IPS-18c (cell line): Measurements from ENCODE around the gene TMEM270.
"Not testable (repeated sequence)": the region's sequence is repeated elsewhere in the genome, so short reads cannot be mapped to it uniquely, and the experiment has no call there.

Experiments
- H3K4me3 ChIP-seq: 2 replicates; pipeline ENCODE4 v1.7.0; 2013; ENCODE audit warnings: low read depth, mild to moderate bottlenecking, low read length, moderate library complexity; ENCODE audit not compliant: insufficient read depth
- H3K9me3 ChIP-seq: one replicate; pipeline ENCODE4 v1.6.1; 2013; ENCODE audit warnings: mild to moderate bottlenecking, low read length, moderate library complexity; ENCODE audit not compliant: control insufficient read depth, insufficient read depth

Gene TMEM270

GRCh38 chr7:73872056-73872908 is 11.3 kb downstream of the TMEM270 start:
- no peak overlapping the region for H3K4me3 ChIP-seq
- no peaks in the 10 kb centered on the region for H3K9me3 ChIP-seq

GRCh38 chr7:73876361-73876760 is 15.4 kb downstream of the TMEM270 start:
- no peaks in the 10 kb centered on the region for H3K9me3 ChIP-seq

GRCh38 chr7:73876973-73877372 is 16.0 kb downstream of the TMEM270 start:
- no peaks in the 10 kb centered on the region for H3K9me3 ChIP-seq
- no peak overlapping the region for H3K4me3 ChIP-seq

More at GRCh38 chr7:73876361-73876760, 15.4 kb downstream of the TMEM270 start:
- H3K4me3 ChIP-seq, result no peak overlapping the region

- H3K4me3 ChIP-seq, result no peak overlapping the region
- no peaks in the 10 kb centered on the region for H3K9me3 ChIP-seq
These were observed 19.2 kb downstream of the TMEM270 start for GRCh38 chr7:73879977-73880681.

DNA sequence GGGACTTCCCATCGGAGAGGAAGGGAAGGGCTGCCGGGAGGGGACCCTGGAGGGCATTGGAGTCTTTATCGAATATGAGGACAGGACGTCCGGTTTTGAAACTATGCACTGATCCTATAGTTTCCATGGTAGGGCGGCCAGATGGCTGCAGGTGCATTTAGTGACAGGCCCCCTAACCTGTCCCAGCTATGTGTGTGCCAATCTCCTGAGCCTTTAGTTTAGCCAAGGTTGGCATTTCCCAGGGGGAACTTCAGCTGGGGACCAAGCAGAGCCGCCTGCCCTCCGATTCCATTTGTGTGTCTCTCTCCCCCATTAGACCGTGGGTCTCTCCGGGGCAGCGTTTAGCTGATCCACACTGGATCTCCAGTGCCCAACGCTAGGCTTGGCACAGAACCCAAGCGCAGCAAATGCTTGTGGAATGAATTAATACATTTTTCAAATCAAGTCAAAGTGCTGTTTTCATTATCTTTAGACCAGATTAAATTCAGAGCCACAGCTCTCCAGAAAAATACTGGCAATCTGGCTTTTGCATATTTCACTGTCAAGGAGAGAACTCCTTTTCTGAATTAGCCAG is 19.9 kb downstream of the TMEM270 start:
- H3K9me3 ChIP-seq, result no peaks in the 10 kb centered on the region
- H3K4me3 ChIP-seq, result no peak overlapping the region

DNA sequence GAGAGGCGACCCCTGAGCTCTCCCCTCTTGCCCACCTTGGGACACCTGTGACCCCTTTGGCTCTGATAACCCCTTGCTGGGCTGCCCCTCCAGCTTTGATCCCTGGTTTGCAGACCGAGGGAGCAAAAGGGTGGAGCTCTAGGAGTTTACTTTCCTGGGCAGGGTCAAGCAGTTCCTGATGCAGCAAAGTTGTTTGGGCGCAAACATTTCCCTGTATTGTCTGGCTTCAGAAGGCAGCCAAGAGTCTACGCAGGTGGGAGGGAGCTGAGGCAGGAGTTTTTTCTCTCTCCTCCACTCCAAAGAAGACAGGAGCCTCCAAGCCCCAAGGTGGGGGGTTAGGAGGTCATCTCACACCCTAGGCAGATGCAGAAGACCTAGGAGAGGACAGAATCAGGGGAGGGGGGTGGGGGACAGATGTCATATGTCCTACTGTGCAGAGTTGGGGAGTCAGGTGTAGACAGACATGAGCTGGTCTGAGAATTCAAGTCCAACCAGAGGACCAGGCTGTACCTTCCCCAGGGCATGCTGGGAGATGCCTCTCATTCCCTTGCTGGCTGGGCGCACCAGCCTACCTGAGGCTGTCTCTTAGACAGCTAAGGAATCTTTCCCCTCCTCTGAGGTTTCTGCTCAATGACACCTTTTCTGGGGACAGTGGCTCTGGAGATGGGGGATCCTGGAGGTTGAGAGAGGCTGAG is 20.5 kb downstream of the TMEM270 start:
- no peaks in the 10 kb centered on the region for H3K9me3 ChIP-seq
- H3K4me3 ChIP-seq, result no peak overlapping the region

DNA sequence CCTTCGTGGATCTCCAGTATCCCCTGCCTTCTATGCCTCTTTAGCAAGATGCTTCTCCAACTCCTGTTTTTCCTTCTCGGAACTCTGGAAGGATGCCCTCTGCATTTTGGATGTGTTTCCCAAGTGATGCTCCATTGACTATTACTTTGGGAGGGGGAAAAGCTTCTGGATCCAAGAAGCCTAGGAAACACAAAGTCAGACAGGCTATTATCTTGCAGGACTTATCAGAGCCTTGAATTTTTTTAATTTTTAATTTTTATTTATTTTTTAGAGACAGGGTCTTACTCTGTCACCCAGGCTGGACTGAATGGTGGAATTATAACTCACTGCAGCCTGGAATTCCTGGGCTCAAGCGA is 21.1 kb downstream of the TMEM270 start:
- H3K9me3 ChIP-seq, result no peaks in the 10 kb centered on the region

DNA sequence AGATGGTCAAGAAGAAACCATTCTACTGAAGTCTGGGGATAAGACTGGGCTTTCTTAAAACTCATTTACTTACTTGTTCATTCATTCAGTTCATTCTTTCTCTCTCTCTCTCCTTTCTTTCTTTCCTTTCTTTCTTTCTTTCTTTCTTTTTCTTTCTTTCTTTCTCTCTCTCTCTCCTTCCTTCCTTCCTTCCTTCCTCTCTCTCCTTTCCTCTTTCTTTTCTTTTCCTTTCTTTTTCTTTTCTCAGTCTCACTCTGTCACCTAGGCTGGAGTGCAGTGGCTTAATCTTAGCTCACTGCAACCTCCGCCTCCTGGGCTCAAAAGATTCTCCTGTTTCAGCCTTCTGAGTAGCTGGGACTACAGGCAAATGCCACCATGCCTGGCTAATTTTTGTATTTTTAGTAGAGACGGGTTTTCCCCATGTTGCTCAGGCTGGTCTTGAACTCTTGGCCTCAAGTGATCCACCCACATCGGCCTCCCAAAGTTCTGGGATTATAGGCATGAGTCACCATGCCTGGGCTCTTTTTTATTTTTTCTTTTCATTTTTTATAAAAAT is 24.0 kb downstream of the TMEM270 start:
- not testable (repeated sequence) for H3K9me3 ChIP-seq, H3K4me3 ChIP-seq

More for the DNA sequence above, 21.1 kb downstream of the TMEM270 start:
- no peak overlapping the region for H3K4me3 ChIP-seq

GRCh38 chr7:73885433-73885974 is 24.5 kb downstream of the TMEM270 start:
- no peak overlapping the region for H3K4me3 ChIP-seq
- no peaks in the 10 kb centered on the region for H3K9me3 ChIP-seq

- Histone ChIP-seq H3K9me3 (no peaks in the 10 kb centered on the region), H3K4me3 (no peak overlapping the region)
These were observed 25.2 kb downstream of the TMEM270 start for GRCh38 chr7:73885975-73886798.

DNA sequence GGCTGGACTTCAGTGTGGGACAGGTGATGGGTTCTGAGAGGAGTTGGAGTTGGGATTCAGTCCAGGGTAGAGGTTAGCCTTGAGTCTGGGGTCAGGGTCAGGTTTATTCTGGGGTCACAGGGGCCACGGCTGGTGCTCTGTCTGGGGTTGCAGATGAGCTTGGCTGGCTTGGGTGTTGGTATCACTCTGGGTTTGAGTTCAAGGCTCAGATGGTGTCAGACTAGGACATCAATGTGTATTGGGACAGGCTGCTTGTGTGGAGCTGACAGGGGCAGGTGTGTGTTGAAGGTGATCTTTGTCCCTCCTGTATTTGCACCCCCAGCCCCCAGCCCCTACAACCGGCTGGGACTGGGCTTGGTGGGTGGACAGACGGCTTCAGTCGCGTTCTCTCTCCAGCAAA is 26.8 kb downstream of the TMEM270 start:
- Histone ChIP-seq H3K4me3 (no peak overlapping the region), H3K9me3 (no peaks in the 10 kb centered on the region)

- no peak overlapping the region for H3K4me3 ChIP-seq
- H3K9me3 ChIP-seq, result no peaks in the 10 kb centered on the region
These were observed 28.0 kb downstream of the TMEM270 start for GRCh38 chr7:73888959-73889358.

DNA sequence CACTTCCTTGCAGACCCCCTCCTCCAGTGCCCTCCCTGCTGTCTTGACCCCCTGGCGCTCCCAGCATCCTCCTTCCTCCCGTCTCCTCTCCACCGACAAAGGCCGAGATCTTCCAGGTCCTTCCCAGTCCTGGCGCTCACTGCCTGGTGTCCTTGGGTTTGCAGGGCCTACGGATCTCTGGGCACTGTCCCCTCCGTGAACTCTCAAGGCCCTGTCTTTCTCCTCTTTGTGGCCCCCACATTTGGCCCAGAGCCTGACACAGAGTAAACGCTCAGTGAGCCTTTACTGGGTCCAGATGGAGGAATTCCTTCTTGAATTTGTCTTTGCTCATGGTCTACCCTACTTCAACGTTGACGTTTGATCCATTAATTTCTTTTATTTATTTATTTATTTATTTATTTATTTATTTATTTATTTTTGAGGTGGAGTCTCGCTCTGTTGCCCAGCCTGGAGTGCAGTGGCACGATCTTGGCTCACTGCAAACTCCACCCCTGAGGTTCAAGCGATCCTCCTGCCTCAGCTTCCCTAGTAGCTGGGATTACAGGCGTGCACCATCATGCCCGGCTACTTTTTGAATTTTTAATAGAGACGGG is 29.7 kb downstream of the TMEM270 start:
- no peaks in the 10 kb centered on the region for H3K9me3 ChIP-seq
- no peak overlapping the region for H3K4me3 ChIP-seq

DNA sequence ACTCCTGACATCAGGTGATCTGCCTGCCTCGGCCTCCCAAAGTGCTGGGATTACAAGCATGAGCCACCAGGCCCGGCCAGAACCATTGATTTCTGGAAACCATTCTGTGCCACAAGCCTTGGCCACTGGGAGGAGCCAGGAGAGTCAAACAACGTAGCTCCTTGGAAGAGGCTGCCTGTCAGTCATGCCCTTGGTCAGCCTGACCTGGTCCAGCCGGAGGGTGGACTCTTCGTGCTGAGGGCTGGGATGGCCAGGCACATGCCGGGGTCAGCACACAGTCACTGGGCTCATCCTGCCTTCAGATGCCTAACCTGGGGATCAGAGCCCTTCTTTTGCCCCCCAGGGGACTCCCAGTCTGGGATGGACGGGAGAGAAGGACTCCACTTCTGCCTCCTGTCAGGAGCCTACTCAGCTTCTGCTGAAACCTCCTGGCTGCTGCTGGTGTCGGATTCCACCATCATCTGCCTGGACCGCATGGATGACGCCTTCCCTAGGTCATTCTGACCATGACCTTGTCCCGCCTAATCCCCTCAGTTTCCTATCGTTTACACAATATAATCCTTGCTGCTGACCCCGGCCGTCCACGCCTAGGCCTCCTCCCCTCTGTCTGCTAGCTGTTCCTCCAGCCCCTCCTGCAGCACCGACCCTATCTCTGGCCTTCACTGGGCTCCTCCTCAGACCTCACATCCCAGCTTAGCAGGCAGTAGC is 30.4 kb downstream of the TMEM270 start:
- H3K9me3 ChIP-seq, result no peaks in the 10 kb centered on the region
- H3K4me3 ChIP-seq, result no peak overlapping the region
